Activated CD8-positive, alpha-beta memory T cell treated with anti-CD3 and anti-CD28 coated beads for 24 hours (primary cell): ENCODE measurements around the gene ZP3.
"Not testable (repeated sequence)": the region's sequence is repeated elsewhere in the genome, so short reads cannot be mapped to it uniquely, and the experiment has no call there.

ENCODE experiments used
- DNase-seq: peaks from one replicate; pipeline ENCODE4 v3.0.0-alpha.2; 2020

The ZP3 gene

GRCh38 chr7:76487969-76488368, 63.2 kb downstream of the ZP3 start:
- DNase-seq = not testable (repeated sequence)
